Liver (tissue), 9 donors: ENCODE measurements around the gene CD6. TPM values are rescaled to one million over a fixed set of nuclear protein-coding genes. Genes with fewer than 3 reads are reported as not detected.

Source experiments
- DNase-seq: peaks from one replicate; pipeline ENCODE4 v3.0.0-alpha.2; 2017; ENCODE audit warnings: low spot score
- H3K27ac ChIP-seq, 2 donors: one replicate each; pipeline ENCODE4 v1.7.0; 2013; ENCODE audit warnings: inconsistent platforms in 2 of 2, low read length in 2 of 2, control low read depth in 1 of 2, low read depth in 1 of 2, mild to moderate bottlenecking in 1 of 2
- H3K27me3 ChIP-seq, 4 donors: one replicate each; pipeline versions ENCODE4 v1.6.1 to v1.7.0; 2013; ENCODE audit warnings: low read length in 3 of 4, inconsistent platforms in 1 of 4, mild to moderate bottlenecking in 1 of 4, moderate library complexity in 1 of 4; ENCODE audit not compliant: control insufficient read depth in 4 of 4, insufficient read depth in 4 of 4
- H3K36me3 ChIP-seq, 4 donors: one replicate each; pipeline versions ENCODE4 v1.6.1 to v1.7.0; 2013; ENCODE audit warnings: low read length in 3 of 4, mild to moderate bottlenecking in 3 of 4, low read depth in 1 of 4, moderate library complexity in 1 of 4; ENCODE audit not compliant: control insufficient read depth in 4 of 4, insufficient read depth in 3 of 4
- H3K4me1 ChIP-seq, 4 donors: one replicate each; pipeline versions ENCODE4 v1.6.1 to v1.7.0; 2013; ENCODE audit warnings: low read length in 3 of 4, mild to moderate bottlenecking in 3 of 4, moderate library complexity in 1 of 4; ENCODE audit not compliant: control insufficient read depth in 4 of 4, insufficient read depth in 4 of 4
- H3K4me3 ChIP-seq, 3 donors: one replicate each; pipeline versions ENCODE4 v1.6.1 to v1.7.0; 2013; ENCODE audit warnings: low read length in 3 of 3, control low read depth in 1 of 3, low read depth in 1 of 3, mild to moderate bottlenecking in 1 of 3
- H3K9ac ChIP-seq, 2 donors: one replicate each; pipeline ENCODE4 v1.7.0; 2013; ENCODE audit warnings: low read length in 2 of 2, mild to moderate bottlenecking in 2 of 2, moderate library complexity in 2 of 2, control low read depth in 1 of 2, low read depth in 1 of 2
- H3K9me3 ChIP-seq, 4 donors: one replicate each; pipeline versions ENCODE4 v1.6.1 to v1.7.0; 2013; ENCODE audit warnings: low read length in 3 of 4; ENCODE audit not compliant: control insufficient read depth in 4 of 4
- ATF3 ChIP-seq: IDR thresholded peaks from 2 replicates; pipeline ENCODE4 v1.6.1; 2016; ENCODE audit warnings: antibody characterized with exemption
- CTCF ChIP-seq: fragments of 150-350 bp; IDR thresholded peaks from 2 replicates; pipeline ENCODE4 v1.5.1; 2017; ENCODE audit warnings: improper control_type of control experiment, low read depth, low read length; ENCODE audit not compliant: missing input control
- EGR1 ChIP-seq, 2 donors: IDR thresholded peaks; 2 replicates each; pipeline ENCODE4 v1.6.1; 2016 to 2018; ENCODE audit warnings: antibody characterized with exemption in 2 of 2, low read depth in 2 of 2
- FOXA1 ChIP-seq: IDR thresholded peaks from 2 replicates; pipeline ENCODE4 v1.6.1; 2016; ENCODE audit warnings: antibody characterized with exemption
- FOXA2 ChIP-seq: IDR thresholded peaks from 2 replicates; pipeline ENCODE4 v1.6.1; 2016; ENCODE audit warnings: antibody characterized with exemption
- GABPA ChIP-seq, 2 donors: IDR thresholded peaks in 1 of 2; conservative IDR thresholded peaks in 1 of 2; 2 replicates each; pipeline ENCODE4 v1.6.1; 2016; ENCODE audit warnings: antibody characterized with exemption in 2 of 2, mild to moderate bottlenecking in 1 of 2, moderate library complexity in 1 of 2
- HNF4A ChIP-seq, 2 donors: conservative IDR thresholded peaks; 2 replicates each; pipeline ENCODE4 v1.6.1; 2016; ENCODE audit warnings: antibody characterized with exemption in 2 of 2, mild to moderate bottlenecking in 2 of 2
- HNF4G ChIP-seq: IDR thresholded peaks from 2 replicates; pipeline ENCODE4 v1.6.1; 2016; ENCODE audit warnings: antibody characterized with exemption
- JUND ChIP-seq, 2 donors: IDR thresholded peaks; 2 replicates each; pipeline ENCODE4 v1.6.1; 2016; ENCODE audit warnings: antibody characterized with exemption in 2 of 2
- MAX ChIP-seq: IDR thresholded peaks from 2 replicates; pipeline ENCODE4 v1.6.1; 2016; ENCODE audit warnings: antibody characterized with exemption
- NR2F2 ChIP-seq: IDR thresholded peaks from 2 replicates; pipeline ENCODE4 v1.6.1; 2016; ENCODE audit warnings: antibody characterized with exemption
- RAD21 ChIP-seq, 2 donors: IDR thresholded peaks; 2 replicates each; pipeline ENCODE4 v1.6.1; 2016; ENCODE audit warnings: antibody characterized with exemption in 2 of 2, mild to moderate bottlenecking in 2 of 2
- REST ChIP-seq: IDR thresholded peaks from 2 replicates; pipeline ENCODE4 v1.6.1; 2016; ENCODE audit warnings: antibody characterized with exemption, mild to moderate bottlenecking
- RXRA ChIP-seq, 2 donors: IDR thresholded peaks; 2 replicates each; pipeline ENCODE4 v1.6.1; 2017 to 2018; ENCODE audit warnings: antibody characterized with exemption in 2 of 2, mild to moderate bottlenecking in 1 of 2
- SP1 ChIP-seq: IDR thresholded peaks from 2 replicates; pipeline ENCODE4 v1.6.1; 2018; ENCODE audit warnings: antibody characterized with exemption, mild to moderate bottlenecking
- TAF1 ChIP-seq: conservative IDR thresholded peaks from 2 replicates; pipeline ENCODE4 v1.6.1; 2016; ENCODE audit warnings: antibody characterized with exemption, mild to moderate bottlenecking
- YY1 ChIP-seq: IDR thresholded peaks from 2 replicates; pipeline ENCODE4 v1.6.1; 2016; ENCODE audit warnings: antibody characterized with exemption, mild to moderate bottlenecking
- ZBTB33 ChIP-seq: IDR thresholded peaks from 2 replicates; pipeline ENCODE4 v1.6.1; 2016; ENCODE audit warnings: antibody characterized with exemption
- WGBS: extraction: QIAGEN DNeasy Blood & Tissue Kit; methylation state at CpG from one replicate; pipeline ENCODE4 v1.1.7; 2013; 5-methylcytosine and 5-hydroxymethylcytosine counted together
- polyA plus RNA-seq, 2 donors: library from polyadenylated mRNA; stranded (reverse) in 1 of 2; unstranded in 1 of 2; fragments of 200-250 nt in 1 of 2; fragments of >200 nt in 1 of 2; fragmentation: Nextera tagmentation in 1 of 2; extraction: Ambion mirVana in 1 of 2; gene quantifications; one replicate each; pipeline versions ENCODE4 v1.2.1 to v1.2.3, GENCODE V29; 2013 to 2015
- total RNA-seq, 2 donors: library from RNA; depleted of rRNA; stranded (reverse); fragments of >200 nt; gene quantifications; one replicate each; pipeline ENCODE4 v1.2.3, GENCODE V29; 2014
- donor health status: healthy.
- donor health status: healthy.
- donor health status: healthy.
- donor health status: healthy.
- donor health status: healthy.

The CD6 gene
- total and polyA plus RNA-seq, 4 donors = 0.31 to 0.59 (median 0.45) TPM

- no peak for TF ChIP-seq FOXA1
- no peak for TF ChIP-seq RAD21 (IDR thresholded peaks at IDR 0.05)
- no peak for TF ChIP-seq NR2F2
- TF ChIP-seq GABPA (IDR thresholded peaks at IDR 0.05 in 1 of 2, conservative IDR thresholded peaks at IDR 0.05 in 1 of 2) = no peak
Measured at GRCh38 chr11:60938500-60938899, 33.0 kb upstream of the CD6 start (continued).

GRCh38 chr11:60939301-60939700, 32.2 kb upstream of the CD6 start:
- Histone ChIP-seq H3K9me3 (no peaks in the 10 kb centered on the region), H3K27me3 (no peaks in the 10 kb centered on the region), H3K36me3 (peaks cover 2 to 44% (median 13%) of the 10 kb centered on the region in 4 donors), H3K4me3 (no peak overlapping the region), H3K9ac (no peak overlapping the region), H3K4me1 (no peaks in the 10 kb centered on the region), H3K27ac (no peak overlapping the region)
- no peak for DNase-seq
- 94% methylated on average over 7 of the region's 7 CpGs for WGBS
- no peak for TF ChIP-seq ZBTB33
- no peak for TF ChIP-seq RXRA (IDR thresholded peaks at IDR 0.05)
- no peak for TF ChIP-seq FOXA2
- TF ChIP-seq SP1 = no peak
- TF ChIP-seq TAF1 = no peak
- no peak for TF ChIP-seq ATF3
- TF ChIP-seq CTCF = no peak
- no peak for TF ChIP-seq HNF4G
- no peak for TF ChIP-seq REST
- TF ChIP-seq RAD21 (IDR thresholded peaks at IDR 0.05) = no peak
- TF ChIP-seq MAX = no peak
- no peak for TF ChIP-seq HNF4A (conservative IDR thresholded peaks at IDR 0.05)
- TF ChIP-seq YY1 = no peak
- TF ChIP-seq GABPA (IDR thresholded peaks at IDR 0.05 in 1 of 2, conservative IDR thresholded peaks at IDR 0.05 in 1 of 2) = no peak
- TF ChIP-seq NR2F2 = no peak
- TF ChIP-seq FOXA1 = no peak
- TF ChIP-seq JUND (IDR thresholded peaks at IDR 0.05) = no peak
- TF ChIP-seq EGR1 (IDR thresholded peaks at IDR 0.05; ENCODE audit: low read depth in 2 of 2) = no peak
